Activated CD4-positive, CD25-positive, alpha-beta regulatory T cell treated with anti-CD3 and anti-CD28 coated beads, Interleukin-2, amount 50 U/mL, for 24 hours (primary cell): ENCODE results near the gene CALML6.
A peak's percentile ranks its signal among the peaks of the same experiment; 100 is the strongest.

Experiments used
- ATAC-seq, 2 donors: fragments of 150-1000 bp; cut with Tn5 transposase; one replicate each; pipeline ENCODE4 v1.10.0; 2021; ENCODE audit warnings: mild to moderate bottlenecking in 1 of 2, moderate library complexity in 1 of 2

Gene CALML6

DNA sequence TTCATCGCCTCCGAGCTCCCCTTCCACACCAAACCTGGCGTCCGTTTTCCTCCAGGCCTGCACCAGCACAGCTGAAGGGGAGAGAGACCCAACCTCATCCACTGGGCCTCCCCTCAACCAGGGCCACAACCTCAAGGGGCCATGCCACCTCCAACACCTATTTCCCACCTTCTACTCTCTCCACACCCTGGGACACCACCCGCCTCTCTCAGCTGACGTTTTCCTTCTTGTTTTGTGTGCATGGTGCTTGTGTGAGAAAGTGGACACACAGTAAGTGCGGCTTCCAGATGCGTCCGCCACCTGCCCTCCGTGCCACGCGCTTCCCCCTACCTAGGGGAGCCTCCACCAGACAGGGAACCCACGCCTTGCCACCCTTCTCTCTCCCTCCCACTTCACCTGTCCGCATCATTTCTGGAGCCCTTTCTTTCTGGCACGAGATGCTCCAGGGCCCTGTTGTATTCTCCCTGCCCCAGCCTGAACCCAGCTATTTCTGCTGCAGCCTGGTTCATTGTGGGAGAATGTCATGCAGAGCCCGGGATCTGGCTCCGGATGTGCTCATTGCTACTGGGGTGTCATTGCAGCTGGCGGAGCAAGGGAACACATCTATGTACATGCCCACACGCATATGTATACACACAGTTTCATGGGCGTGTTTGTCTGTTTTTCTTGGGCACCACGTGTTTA is 22.8 kb upstream of the CALML6 start:
- ATAC-seq: no peak

DNA sequence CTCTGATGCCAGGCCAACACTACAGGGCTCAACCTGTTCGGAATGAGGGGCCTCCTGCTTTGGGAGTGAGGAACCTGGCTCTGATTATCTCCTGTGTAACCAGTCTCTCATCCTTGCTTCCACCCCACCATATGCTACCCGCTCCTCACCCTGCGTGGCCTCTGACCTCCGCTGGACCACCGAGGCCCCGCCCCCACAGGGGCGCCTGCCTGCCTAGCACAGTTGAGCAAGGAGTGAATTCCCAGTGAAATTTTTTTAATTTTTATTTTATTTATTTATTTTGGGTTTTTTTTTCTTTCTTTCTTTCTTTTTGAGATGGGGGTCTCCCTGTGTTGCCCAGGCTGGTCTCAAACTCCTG is 22.3 kb upstream of the CALML6 start:
- ATAC-seq: no peak

DNA sequence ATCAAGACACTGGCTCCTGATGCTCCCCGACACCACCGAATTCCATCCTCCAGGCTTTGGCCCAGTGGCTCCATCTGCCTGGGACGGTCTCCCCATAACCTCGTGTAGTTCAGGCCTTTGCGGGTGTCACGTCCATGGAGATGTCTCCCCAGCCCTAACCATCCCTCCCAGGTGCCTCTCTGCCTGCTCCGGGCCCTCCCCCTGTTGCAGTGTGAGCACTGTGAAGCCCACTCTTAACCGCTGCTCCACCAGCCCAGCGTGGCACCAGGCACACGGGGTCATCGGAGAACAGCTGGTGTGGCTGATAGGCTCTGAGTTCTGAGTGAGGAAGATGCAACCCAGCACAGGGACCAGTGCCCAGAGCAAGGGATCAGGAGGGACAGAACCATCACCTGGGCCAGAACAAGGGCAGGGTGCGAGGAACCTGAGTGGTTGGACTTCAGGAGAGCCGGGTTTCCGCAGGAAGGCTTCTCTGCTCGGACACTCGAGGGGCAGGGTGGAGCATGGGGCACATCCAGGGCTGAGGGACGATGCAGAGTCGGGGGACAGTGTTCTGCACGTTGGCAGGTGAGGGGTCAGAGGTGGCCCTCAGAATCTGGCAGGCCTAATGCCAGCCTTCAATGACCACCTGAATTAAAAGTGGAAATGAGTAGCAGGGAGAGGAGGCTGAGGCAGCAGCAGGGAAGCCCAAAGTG is 21.6 kb upstream of the CALML6 start:
- no peak for ATAC-seq

DNA sequence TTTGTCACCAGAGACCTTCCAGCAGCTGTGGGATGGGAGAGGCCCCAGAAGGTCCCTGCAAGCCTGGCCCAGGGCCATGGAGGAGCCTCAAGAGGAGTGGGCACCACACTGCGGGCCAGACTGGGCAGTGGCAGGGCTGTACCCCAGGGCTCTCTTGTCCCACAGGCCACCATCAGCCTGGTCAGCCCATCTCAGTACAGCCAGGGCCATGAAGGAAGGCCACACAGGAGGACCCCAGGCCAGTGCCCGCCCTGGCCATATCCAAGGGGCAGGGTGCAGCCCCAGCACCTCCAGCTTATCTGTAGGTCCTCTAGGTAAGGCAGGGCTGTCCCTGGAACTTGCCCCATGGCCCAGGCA is 21.1 kb upstream of the CALML6 start:
- no peak for ATAC-seq

DNA sequence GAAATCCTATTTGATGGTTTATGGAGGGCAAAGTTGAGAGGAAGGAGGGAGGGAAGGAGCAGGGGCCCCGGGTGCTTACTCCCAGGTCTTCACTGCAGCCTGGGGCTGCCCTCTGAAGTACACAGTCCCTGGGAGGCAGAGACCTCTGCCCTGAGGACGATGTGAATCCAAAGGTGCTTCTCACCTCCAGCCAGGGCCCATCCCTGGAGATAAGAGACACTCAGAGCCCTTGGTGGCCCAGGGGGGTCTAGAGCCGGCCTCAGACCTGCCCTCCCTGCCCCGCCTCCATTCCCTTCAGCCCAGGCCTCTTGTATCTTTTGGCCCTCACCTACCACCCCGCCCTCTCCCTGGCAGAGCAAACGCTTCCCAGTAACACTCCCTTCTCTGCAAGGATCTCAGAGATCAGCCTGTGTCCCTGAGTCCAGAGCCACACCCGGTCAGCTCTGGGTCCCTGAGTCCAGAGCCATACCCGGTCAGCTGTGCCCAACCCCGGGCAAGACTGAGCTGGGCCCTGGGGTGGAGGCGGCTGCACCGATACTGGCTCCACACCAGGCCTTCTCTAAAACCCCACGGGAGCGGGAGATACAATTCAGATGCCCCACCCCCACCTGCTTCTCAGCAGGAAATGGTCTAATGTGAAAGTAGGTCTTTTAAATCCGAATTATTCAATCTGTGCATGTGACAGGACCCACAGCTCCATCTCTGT is 20.6 kb upstream of the CALML6 start:
- ATAC-seq: no peak

DNA sequence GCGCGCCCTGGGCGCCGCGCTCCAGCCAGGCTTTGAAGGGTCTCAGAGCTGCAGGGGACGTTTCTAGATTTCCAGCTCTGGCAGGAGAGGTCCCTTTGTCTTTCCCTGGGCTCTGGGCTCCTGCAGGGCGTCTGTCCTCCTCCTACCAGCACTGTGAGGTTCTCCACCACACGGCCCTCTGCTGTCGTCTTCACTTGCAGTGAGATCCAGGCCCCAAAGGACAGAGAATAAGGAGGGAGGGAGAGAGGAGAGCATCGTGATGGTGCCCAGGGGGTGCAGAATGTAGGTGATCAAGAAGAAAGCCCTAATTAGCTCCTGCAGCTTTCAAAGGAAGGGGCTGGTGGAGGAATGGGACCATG is 20.0 kb upstream of the CALML6 start:
- no peak for ATAC-seq

DNA sequence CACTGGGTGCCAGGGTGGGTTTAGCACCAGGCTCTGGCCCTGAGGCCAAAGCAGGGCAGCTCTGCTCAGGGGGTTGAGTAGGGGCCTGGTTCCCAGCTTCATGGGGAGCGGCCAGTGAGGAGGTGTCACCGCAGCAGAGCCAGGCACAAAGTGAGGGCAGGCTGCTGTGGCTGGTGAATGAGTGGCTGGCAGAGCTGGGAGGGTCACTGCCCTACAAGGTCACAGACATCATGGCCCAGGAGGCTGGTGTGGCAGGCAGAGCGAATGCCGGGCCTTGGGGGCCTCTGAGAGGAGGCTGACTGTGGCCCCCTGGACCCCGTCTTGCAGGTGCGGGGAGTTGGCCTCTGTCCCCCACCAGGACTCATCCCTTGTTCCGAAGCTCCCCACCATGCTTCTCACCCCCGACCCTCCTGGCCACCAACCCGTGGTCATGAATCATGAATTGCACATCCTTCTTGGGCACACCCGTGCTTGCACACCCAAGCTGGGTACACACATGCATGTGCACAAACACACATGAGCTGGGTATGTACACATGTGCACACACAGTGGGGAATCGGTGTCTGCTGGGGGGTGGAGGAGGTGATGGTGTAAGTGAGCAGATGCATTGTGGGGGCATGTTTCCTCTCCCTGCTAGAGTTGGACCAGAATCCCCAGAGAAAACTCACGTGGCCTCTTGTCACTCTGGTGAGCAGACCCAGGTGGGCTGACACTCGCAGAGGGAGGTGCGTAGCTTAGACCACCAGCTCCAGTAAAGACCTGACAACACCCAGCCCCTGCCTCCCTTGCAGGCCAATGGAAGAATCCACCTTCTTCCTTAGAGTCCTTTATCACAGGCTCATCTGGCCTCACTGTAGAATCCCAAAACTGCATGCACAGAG is 19.4 kb upstream of the CALML6 start:
- ATAC-seq: no peak

DNA sequence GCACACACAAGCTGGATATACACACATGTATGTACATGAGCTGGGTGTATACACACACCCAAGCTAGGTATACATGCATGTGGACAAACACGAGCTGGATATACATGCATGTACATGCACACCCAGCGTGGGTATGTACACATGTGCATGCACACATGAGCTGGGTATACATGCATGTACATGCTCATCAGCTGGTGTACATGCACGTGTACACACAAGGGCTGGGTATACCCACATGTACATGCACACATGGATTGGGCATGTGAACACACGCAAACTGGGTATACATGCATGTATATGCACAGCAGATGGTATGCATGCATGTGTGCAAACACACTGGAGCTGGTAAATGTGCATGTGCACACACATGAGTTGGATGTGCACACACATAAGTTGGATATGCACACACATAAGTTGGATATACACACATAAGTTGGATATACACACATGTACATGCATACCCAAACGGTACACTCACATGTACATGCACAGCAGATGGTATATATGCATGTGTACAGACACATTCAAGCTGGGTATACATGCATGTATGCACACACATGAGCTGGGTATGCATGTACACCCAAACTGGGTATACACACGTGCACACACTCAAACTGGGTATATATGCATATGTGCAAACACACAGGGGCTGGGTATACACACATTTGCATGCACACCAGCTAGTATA is 16.7 kb upstream of the CALML6 start:
- ATAC-seq: no peak

DNA sequence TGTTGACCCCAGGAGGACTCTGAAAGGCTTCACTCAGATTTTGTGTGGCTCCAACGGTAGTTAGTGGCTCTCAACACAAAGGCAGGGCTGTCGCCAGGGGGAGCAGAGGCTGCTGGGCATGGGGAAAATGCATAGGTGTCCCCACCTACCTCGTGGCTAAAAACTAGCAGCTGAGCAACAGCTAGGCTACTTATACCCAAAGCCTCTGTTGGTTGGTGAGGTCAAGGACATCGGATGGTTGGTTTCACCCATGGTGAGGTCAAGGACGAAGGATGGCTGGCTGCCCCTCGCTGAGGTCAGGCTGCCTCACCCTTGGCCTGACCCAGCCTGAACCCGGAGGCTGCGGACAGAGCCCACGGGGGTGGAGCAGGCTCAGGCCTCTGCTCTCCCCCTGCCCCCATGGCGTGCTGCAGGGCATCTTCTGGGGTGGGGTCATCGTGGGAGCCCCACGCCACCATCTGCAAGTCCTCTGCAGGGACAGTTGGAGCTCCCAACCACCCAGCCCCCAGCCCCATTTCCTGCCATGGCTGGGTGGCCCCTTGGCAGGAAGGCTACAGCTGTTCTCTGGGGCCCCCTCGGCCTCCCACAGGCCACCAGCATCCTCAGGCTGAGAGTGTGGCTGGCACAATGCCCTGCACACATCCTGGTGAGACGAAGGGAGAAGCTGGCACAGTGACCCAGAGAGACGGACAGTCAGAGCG is 15.6 kb upstream of the CALML6 start:
- no peak for ATAC-seq

DNA sequence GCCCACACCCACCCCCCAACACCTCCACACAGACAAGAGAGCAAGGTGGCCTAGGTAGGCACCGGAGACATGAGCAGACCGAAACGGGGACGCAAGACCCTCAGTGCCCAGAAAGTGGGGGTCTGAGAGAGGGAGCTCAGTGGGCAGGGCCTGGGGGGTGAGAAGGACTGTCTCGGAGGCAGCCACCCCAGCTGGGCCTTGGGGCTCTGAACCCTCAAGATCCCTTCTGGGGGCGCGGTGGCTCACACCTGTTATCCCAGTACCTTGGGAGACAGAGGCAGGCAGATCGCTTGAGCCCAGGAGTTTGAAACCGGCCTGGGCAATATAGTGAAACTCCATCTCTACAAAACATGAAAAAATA is 15.1 kb upstream of the CALML6 start:
- ATAC-seq: no peak

DNA sequence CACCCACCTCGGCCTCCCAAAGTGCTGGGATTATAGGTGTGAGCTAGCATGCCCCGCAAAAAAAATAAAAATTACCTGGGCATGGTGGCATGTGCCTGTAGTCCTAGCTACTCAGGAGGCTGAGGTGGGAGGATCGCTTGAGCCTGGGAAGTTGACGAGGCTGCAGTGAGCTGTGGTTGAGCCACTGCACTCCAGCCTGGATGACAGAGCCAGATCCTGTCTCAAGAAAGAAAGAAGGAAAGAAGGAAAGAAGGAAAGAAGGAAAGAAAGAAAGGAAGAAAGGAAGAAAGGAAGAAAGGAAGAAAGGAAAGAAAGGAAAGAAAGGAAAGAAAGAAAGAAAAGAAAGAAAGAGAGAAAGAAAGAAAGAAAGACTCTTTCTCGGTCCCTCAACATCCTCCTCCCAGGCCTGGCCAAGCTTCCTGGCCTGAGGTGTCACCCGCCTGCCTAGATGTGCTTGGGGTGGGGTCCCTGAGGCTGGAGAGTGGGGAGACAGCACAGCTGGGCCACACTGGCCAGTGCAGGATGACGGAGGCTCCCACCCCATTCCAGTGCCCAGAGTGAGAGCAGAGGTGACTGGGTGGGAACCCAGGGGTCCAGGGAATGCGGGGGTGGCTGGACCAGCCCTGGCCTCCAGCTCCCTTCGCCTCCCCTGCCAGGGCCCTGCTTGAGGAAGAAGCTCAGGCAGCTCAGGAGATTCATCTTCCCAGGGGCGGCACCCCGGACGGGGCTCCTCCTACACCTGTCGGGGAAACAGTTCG is 14.0 kb upstream of the CALML6 start:
- ATAC-seq: no peak

DNA sequence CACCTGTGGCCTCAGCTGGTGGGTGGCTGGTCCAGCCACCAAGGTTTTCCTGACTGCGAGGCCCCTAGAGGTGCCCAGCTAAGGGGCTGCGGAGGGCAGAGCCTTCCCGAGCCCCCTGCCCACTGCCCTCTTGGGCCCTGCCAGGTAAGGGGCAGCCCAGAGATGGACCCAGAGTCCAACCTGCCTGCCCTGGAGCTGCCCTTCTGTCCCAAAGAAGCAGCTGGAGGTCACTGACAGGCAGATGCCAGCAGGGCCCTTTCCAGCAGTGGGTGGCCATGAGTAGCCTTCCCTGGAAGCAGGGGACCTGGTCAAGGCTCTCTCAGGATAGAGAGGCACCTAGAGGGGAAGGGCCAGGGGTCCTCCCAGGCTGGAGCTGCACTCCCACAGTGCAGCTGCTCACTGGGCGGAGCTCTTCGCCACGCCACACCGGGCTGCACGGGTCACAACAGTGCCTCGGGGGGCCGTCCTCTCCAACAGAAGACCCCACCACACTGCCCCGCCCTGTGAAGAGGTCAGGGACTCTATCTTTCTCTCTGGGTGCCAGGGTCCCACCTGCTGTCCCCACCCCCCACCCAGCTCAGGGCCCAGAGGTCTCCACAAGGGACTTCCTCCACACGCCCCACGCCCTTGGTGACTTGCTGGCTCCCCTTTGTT is 13.3 kb upstream of the CALML6 start:
- ATAC-seq: no peak

DNA sequence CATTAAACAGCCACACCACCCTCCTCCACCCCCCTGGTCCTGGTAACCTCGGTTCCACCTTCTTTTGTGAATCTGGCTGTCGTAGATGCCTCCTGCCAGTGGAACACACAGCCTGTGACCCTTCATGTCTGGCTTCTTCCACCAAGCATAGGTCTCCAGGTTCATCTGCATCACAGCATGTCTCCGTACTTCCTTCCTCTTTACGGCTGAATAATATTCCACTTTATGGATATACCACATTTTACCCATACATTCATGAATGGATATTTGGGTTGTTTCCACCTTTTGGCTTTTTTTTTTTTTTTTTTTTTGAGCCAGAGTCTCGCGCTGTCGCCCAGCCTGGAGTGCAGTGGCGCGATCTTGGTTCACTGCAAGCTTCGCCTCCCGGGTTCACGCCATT is 11.8 kb upstream of the CALML6 start:
- no peak for ATAC-seq

DNA sequence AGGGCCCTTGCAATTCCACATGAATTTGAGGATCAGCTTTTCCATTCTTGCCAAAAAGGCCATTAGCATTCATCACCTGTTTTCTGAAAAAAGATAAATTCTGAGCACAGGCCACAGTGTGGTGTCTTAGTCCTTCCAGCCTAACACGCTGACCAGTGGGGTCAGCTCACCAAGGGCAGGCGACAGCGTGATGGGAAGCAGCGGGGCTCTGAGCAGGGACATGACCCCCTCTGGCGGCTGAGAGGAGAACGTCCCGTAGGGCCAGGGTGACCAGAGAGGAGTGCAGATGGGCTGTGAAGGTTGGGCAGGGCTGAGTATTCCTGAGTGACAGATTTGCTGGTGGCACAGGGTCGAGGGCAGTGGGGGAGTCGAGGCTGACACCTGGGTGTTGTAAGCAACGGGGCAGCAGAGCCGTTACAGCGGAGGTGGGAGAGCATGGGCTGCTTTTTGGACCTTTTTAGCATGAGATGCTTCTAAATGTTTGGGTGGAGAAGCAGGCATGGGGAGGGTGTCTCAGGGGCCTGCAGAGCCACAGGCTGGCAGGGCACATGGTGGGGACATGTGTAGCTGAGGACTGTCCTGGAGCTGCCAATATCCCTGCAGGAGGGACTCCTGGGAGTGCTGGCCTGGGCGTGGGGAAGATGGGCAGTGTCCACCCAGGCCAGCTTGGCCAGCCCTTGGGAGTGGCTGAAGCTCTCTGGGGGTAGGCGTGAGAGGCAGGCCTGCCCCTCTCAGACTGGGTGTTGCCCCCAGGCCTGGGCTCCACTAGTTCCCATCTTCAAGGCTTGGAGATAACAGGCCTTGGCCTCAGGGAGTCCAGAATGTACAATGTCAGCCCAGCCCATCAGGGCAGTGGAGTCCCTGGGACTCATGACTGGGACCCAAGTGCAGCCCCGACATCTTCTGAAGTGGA is 8.6 kb upstream of the CALML6 start:
- peak; percentile 33 to 34 for ATAC-seq

DNA sequence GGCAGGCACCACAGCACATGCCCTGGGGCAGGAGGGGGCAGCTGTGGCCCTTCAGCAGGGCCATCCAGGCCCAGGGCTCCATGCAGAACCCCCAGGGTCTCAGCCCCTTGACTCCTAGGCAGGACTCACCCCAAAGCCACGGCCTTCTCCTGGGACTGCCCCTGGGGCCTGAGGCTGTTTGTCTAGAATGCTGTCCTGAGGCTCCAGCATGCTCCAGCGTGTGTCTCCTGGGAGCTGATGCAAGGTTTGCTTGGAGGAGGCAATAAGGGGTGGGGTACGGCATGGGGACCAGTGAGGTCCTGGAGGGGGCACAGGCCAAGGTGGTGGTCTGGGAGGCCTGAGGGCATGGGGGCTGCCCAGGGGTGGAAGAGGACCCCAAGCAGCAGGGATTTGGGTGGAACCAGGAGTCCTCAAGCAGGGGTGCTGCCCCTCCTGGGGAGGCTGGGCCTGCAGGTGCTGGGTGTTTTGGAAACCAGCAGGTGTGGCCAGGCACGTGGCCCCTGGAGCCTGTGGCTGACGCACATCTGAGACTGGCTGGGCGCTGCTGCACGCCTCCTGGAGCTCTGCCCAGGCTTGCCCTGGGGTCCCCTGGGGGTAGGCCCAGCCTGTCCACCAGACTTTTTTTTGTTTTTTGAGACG is 7.8 kb upstream of the CALML6 start:
- ATAC-seq: no peak

DNA sequence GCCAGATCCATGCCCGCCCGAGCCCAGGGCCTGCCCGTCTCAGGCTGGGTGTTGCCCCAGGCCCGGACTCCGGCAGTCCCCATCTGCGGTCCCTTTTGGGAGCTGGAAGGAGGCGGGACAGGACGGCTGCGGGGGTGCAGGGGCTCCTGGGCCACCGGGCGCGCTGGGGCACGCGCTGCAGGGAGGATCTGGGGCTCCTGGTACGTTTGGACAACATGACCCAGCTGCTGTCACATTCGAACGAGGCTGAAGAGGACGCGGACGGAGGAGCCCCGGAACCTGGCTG is 6.6 kb upstream of the CALML6 start:
- ATAC-seq: no peak

DNA sequence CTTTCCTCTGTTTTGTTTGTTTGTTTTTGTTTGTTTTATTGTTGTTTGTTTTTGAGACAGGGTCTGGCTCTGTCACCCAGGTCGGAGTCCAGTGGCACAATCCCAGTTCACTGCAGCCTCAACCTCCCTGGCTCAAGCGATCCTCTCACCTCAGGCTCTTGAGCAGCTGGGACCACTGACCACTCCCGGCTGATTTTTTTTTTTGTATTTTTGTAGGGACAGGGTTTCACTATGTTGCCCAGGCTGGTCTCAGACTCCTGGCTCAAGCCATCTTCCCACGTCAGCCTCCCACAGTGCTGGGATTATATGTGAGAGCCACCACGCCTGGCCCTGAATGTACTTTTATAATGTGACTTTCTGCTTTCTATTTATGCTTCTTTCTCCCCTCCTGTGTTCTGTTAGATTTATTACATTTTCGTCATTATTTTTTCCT is 5.0 kb upstream of the CALML6 start:
- ATAC-seq: no peak

DNA sequence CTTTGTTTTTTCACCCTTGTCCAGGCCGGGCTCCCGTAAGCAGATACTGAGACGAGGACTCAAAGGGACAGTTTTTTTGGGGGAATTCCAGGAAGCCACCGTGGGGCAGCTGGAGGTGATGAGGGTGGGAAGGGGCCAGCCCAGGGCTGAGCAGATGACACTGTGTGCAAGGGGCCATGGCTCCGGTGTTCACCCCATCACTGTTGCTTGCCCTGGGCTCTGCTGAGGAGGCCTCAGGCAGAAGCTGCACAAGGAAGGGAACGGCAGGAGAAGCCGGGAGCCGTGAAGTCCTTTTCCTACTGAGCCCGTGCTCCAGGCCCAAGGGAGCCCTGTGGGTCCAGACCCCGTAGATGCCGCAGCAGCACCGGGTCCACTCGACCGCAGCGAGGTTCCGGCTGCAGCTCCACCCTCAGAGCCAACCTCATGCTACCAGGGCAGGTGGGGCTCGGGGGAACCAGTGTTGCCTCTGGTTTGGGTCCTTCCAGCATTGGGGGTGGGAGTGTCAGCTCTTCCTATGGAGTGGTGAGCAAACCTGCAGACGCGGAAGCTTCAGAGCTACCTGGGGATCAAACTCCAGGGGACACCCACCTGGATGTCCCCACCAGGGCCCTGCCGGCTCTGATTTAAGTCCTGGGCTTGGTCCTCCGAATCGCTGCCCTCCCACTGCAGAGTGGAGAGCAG is 4.3 kb upstream of the CALML6 start:
- no peak for ATAC-seq
